K562 (cell line): Measurements from ENCODE around the gene KRT39. TPM values are rescaled to one million over a fixed set of nuclear protein-coding genes. Genes with fewer than 3 reads are reported as not detected.

Experiments used
- AFF1 ChIP-seq, 2 experiments: fragments of 450-650 bp; IDR thresholded peaks; 2 replicates each; pipeline ENCODE4 v1.6.1; 2018; ENCODE audit warnings: mild to moderate bottlenecking in 2 of 2, low read depth in 1 of 2; ENCODE audit not compliant: partially characterized antibody in 2 of 2
- KAT7 ChIP-seq: sonication (generic); formaldehyde crosslinking; IDR thresholded peaks from 2 replicates; pipeline ENCODE4 v1.8.0; 2022; ENCODE audit warnings: missing genetic modification reagents, mild to moderate bottlenecking, borderline replicate concordance
- PCBP2 ChIP-seq: fragments of 200-400 bp; formaldehyde crosslinking; IDR thresholded peaks from 2 replicates; pipeline ENCODE4 v1.6.1; 2018; ENCODE audit warnings: low read length, low read depth, mild to moderate bottlenecking, moderate library complexity; ENCODE audit not compliant: poor library complexity, severe bottlenecking
- polyA plus RNA-seq, 8 experiments: library from polyadenylated mRNA; depleted of rRNA in 4 of 8; stranded (reverse) in 5 of 8; unstranded in 3 of 8; fragments of >200 nt; fragmentation: Nextera tagmentation in 2 of 8; fragmentation: Illumina TruSeq in 1 of 8; extraction: Ambion mirVana in 2 of 8; extraction: Trizol in 1 of 8; gene quantifications; 2 replicates each; pipeline versions ENCODE4 v1.2.1 to v1.2.3, GENCODE V29; 2011 to 2014; ENCODE audit warnings: inconsistent platforms in 1 of 8, missing spikeins in 1 of 8
- total RNA-seq, 7 experiments: library from RNA; depleted of rRNA in 6 of 7; stranded (reverse); fragments of >200 nt in 6 of 7; fragmentation: Illumina TruSeq in 2 of 7; extraction: Trizol in 2 of 7; gene quantifications; 2 replicates each; pipeline versions ENCODE4 v1.2.1 to v1.2.3, GENCODE V29; 2011 to 2021; ENCODE audit warnings: low replicate concordance in 1 of 7
- TF ChIP-seq, protein P1 (sequence below): sonication (generic); formaldehyde crosslinking; IDR thresholded peaks from 2 replicates; pipeline ENCODE4 v1.8.0; 2023; ENCODE audit warnings: missing genetic modification reagents, mild to moderate bottlenecking, borderline replicate concordance
- TF ChIP-seq, protein P2 (sequence below), 2 experiments: fragments of 450-650 bp in 1 of 2; sonication (generic) in 1 of 2; formaldehyde crosslinking; conservative IDR thresholded peaks; 2 replicates each; pipeline versions ENCODE4 v1.4.0 to v1.8.1; 2020 to 2022; ENCODE audit warnings: mild to moderate bottlenecking in 1 of 2, missing genetic modification reagents in 1 of 2
- TF ChIP-seq, protein P3 (sequence below): fragments of 450-650 bp; IDR thresholded peaks from 2 replicates; pipeline ENCODE4 v1.6.1; 2018; ENCODE audit warnings: mild to moderate bottlenecking, low read depth; ENCODE audit not compliant: partially characterized antibody

KRT39 gene
- total and polyA plus RNA-seq, 9 of the 15 experiments (the other 6 are each of a cell fraction or from before 2014, with no cell fraction given), result not detected

- TF ChIP-seq, protein P1, sequence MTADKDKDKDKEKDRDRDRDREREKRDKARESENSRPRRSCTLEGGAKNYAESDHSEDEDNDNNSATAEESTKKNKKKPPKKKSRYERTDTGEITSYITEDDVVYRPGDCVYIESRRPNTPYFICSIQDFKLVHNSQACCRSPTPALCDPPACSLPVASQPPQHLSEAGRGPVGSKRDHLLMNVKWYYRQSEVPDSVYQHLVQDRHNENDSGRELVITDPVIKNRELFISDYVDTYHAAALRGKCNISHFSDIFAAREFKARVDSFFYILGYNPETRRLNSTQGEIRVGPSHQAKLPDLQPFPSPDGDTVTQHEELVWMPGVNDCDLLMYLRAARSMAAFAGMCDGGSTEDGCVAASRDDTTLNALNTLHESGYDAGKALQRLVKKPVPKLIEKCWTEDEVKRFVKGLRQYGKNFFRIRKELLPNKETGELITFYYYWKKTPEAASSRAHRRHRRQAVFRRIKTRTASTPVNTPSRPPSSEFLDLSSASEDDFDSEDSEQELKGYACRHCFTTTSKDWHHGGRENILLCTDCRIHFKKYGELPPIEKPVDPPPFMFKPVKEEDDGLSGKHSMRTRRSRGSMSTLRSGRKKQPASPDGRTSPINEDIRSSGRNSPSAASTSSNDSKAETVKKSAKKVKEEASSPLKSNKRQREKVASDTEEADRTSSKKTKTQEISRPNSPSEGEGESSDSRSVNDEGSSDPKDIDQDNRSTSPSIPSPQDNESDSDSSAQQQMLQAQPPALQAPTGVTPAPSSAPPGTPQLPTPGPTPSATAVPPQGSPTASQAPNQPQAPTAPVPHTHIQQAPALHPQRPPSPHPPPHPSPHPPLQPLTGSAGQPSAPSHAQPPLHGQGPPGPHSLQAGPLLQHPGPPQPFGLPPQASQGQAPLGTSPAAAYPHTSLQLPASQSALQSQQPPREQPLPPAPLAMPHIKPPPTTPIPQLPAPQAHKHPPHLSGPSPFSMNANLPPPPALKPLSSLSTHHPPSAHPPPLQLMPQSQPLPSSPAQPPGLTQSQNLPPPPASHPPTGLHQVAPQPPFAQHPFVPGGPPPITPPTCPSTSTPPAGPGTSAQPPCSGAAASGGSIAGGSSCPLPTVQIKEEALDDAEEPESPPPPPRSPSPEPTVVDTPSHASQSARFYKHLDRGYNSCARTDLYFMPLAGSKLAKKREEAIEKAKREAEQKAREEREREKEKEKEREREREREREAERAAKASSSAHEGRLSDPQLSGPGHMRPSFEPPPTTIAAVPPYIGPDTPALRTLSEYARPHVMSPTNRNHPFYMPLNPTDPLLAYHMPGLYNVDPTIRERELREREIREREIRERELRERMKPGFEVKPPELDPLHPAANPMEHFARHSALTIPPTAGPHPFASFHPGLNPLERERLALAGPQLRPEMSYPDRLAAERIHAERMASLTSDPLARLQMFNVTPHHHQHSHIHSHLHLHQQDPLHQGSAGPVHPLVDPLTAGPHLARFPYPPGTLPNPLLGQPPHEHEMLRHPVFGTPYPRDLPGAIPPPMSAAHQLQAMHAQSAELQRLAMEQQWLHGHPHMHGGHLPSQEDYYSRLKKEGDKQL (CRISPR knock-in tag), result no peak
- TF ChIP-seq PCBP2 (no peak), AFF1 (IDR thresholded peaks at IDR 0.05; ENCODE audit: low read depth in 1 of 2, partially characterized antibody in 2 of 2) (no peak), KAT7 (CRISPR knock-in tag) (no peak)
- TF ChIP-seq, protein P2, sequence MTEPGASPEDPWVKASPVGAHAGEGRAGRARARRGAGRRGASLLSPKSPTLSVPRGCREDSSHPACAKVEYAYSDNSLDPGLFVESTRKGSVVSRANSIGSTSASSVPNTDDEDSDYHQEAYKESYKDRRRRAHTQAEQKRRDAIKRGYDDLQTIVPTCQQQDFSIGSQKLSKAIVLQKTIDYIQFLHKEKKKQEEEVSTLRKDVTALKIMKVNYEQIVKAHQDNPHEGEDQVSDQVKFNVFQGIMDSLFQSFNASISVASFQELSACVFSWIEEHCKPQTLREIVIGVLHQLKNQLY (CRISPR knock-in tag; conservative IDR thresholded peaks at IDR 0.05), result no peak
- TF ChIP-seq, protein P3, sequence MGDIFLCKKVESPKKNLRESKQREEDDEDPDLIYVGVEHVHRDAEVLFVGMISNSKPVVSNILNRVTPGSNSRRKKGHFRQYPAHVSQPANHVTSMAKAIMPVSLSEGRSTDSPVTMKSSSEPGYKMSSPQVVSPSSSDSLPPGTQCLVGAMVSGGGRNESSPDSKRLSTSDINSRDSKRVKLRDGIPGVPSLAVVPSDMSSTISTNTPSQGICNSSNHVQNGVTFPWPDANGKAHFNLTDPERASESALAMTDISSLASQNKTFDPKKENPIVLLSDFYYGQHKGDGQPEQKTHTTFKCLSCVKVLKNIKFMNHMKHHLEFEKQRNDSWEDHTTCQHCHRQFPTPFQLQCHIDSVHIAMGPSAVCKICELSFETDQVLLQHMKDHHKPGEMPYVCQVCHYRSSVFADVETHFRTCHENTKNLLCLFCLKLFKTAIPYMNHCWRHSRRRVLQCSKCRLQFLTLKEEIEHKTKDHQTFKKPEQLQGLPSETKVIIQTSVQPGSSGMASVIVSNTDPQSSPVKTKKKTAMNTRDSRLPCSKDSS, result no peak
- TF ChIP-seq, all 486 proteins: peak for 0
Measured at GRCh38 chr17:40966848-40967247, at the start of gene KRT39 (continued).
